Gastroesophageal sphincter (tissue), 3 donors: ENCODE data around the gene KHSRP.

Experiments used
- POLR2A ChIP-seq, 2 donors: fragments of 450-650 bp; IDR thresholded peaks; one replicate each; pipeline ENCODE4 v1.6.1; 2017; ENCODE audit warnings: antibody characterized with exemption in 2 of 2, mild to moderate bottlenecking in 2 of 2, moderate library complexity in 1 of 2
- POLR2AphosphoS5 ChIP-seq: sonication (generic); formaldehyde crosslinking; IDR thresholded peaks from one replicate; pipeline ENCODE4 v1.6.1; 2017; ENCODE audit warnings: antibody characterized with exemption
- TF ChIP-seq, protein P1 (sequence below), 4 experiments: fragments of 200-600 bp in 2 of 4; fragments of 450-650 bp in 2 of 4; sonication (generic) in 1 of 4; IDR thresholded peaks; one replicate each; pipeline ENCODE4 v1.5.1; 2017 to 2019; ENCODE audit warnings: antibody characterized with exemption in 4 of 4, mild to moderate bottlenecking in 2 of 4, moderate library complexity in 2 of 4

DNA sequence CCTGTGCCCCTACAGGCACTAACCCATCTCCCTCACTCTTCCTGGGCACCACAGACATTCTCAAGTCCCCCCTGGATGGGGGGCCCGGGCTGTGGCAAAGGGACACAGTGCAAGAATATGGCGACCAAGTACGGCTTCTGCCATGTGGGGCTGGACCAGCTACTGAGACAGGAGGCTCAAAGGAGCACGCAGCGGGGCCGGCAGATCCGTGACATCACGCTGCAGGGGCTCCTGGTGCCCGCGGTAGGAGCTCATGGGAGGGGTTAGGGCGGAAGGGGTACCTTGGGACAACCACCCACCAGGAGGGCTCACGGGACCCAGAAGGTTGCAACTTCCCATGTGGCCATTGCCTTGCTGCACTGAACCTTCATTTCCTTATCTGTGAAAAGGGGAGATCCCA lies 28.3 kb downstream of the KHSRP start:
- TF ChIP-seq, protein P1, sequence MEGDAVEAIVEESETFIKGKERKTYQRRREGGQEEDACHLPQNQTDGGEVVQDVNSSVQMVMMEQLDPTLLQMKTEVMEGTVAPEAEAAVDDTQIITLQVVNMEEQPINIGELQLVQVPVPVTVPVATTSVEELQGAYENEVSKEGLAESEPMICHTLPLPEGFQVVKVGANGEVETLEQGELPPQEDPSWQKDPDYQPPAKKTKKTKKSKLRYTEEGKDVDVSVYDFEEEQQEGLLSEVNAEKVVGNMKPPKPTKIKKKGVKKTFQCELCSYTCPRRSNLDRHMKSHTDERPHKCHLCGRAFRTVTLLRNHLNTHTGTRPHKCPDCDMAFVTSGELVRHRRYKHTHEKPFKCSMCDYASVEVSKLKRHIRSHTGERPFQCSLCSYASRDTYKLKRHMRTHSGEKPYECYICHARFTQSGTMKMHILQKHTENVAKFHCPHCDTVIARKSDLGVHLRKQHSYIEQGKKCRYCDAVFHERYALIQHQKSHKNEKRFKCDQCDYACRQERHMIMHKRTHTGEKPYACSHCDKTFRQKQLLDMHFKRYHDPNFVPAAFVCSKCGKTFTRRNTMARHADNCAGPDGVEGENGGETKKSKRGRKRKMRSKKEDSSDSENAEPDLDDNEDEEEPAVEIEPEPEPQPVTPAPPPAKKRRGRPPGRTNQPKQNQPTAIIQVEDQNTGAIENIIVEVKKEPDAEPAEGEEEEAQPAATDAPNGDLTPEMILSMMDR (IDR thresholded peaks at IDR 0.05): no peak
- TF ChIP-seq POLR2AphosphoS5 (no peak), POLR2A (IDR thresholded peaks at IDR 0.05) (no peak)
